Measurements from ENCODE around the gene HOXB2. TPM values are rescaled to one million over a fixed set of nuclear protein-coding genes. Genes with fewer than 3 reads are reported as not detected.

The HOXB2 gene
- total and polyA plus RNA-seq, 9 of the 15 experiments (the other 6 are each of a cell fraction or from before 2014, with no cell fraction given), result 2.1 to 97.7 (median 21.2) TPM

- TF ChIP-seq SP2 (IDR thresholded peaks at IDR 0.05; ENCODE audit: extremely low read depth, low read depth, low read length, poor library complexity, severe bottlenecking) (no peak), GATA2 (CRISPR knock-in tag; IDR thresholded peaks at IDR 0.05) (no peak), TFAP4 (CRISPR knock-in tag; IDR thresholded peaks at IDR 0.05; ENCODE audit: borderline replicate concordance) (peak; percentile 54; the same call in 1 of the 2 replicates), ZNF140 (CRISPR knock-in tag; IDR thresholded peaks at IDR 0.05) (no peak), CREM (IDR thresholded peaks at IDR 0.05; ENCODE audit: low read depth) (no peak), ZNF589 (CRISPR knock-in tag; IDR thresholded peaks at IDR 0.05; ENCODE audit: low read depth) (no peak), KLF6 (CRISPR knock-in tag; IDR thresholded peaks at IDR 0.05; ENCODE audit: borderline replicate concordance) (no peak), HNRNPH1 (optimal IDR thresholded peaks at IDR 0.05; ENCODE audit: low read depth, low read length) (no peak), YBX1 (IDR thresholded peaks at IDR 0.05) (no peak), NCOA1 (IDR thresholded peaks at IDR 0.05; ENCODE audit: low read depth) (no peak), PCBP2 (IDR thresholded peaks at IDR 0.05; ENCODE audit: low read depth, low read length, poor library complexity, severe bottlenecking) (no peak), ZFPM2 (CRISPR knock-in tag; IDR thresholded peaks at IDR 0.05) (no peak), MTF1 (CRISPR knock-in tag; IDR thresholded peaks at IDR 0.05; ENCODE audit: borderline replicate concordance) (no peak), ZKSCAN1 (IDR thresholded peaks at IDR 0.05; ENCODE audit: low read depth, low read length) (no peak), C11orf30 (IDR thresholded peaks at IDR 0.05; ENCODE audit: low read depth) (no peak), EHMT2 (IDR thresholded peaks at IDR 0.05) (no peak), CLOCK (CRISPR knock-in tag; IDR thresholded peaks at IDR 0.05; ENCODE audit: borderline replicate concordance) (no peak), ZNF316 (IDR thresholded peaks at IDR 0.05) (no peak), ZNF41 (CRISPR knock-in tag; conservative IDR thresholded peaks at IDR 0.05) (no peak), FOXM1 (IDR thresholded peaks at IDR 0.05; ENCODE audit: low read depth) (no peak), FOXM1 (CRISPR knock-in tag; IDR thresholded peaks at IDR 0.05; ENCODE audit: low read depth) (no peak), CBFA2T2 (conservative IDR thresholded peaks at IDR 0.05) (no peak), ADNP (tag; IDR thresholded peaks at IDR 0.05) (no peak), UBTF (IDR thresholded peaks at IDR 0.05; ENCODE audit: borderline replicate concordance in 1 of 2, low read depth in 2 of 2, low read length in 2 of 2) (peak; percentile 22 to 84; a peak in 2 of 4 replicates), ZNF77 (CRISPR knock-in tag; IDR thresholded peaks at IDR 0.05) (no peak), ZNF23 (CRISPR knock-in tag; IDR thresholded peaks at IDR 0.05) (no peak)
Measured at GRCh38 chr17:48541577-48542113, 3.3 kb downstream of the HOXB2 start (continued).
